GM10266 (cell line): Measurements from ENCODE around the gene AFF4.
"Not testable (repeated sequence)": the region's sequence is repeated elsewhere in the genome, so short reads cannot be mapped to it uniquely, and the experiment has no call there.

Source experiments
- DNase-seq: peaks from one replicate; pipeline ENCODE4 v3.0.0; 2012; ENCODE audit errors: extremely low spot score
- CTCF ChIP-seq: IDR thresholded peaks from 2 replicates; pipeline ENCODE4 v1.5.1; 2012; ENCODE audit warnings: mild to moderate bottlenecking, low read depth; ENCODE audit not compliant: control insufficient read depth, insufficient read depth; ENCODE audit errors: missing control alignments

AFF4 gene

GRCh38 chr5:132971483-132972435 is 8.3 kb upstream of the AFF4 start:
- no peak for DNase-seq
- no peak for TF ChIP-seq CTCF

GRCh38 chr5:132965120-132965519 is 1.7 kb upstream of the AFF4 start:
- DNase-seq = no peak
- TF ChIP-seq CTCF = no peak

- DNase-seq = peak; percentile 54
- no peak for TF ChIP-seq CTCF
Observed at GRCh38 chr5:132962429-132963021, 909 bp downstream of the AFF4 start.

GRCh38 chr5:132961887-132962286 is 1.5 kb downstream of the AFF4 start:
- no peak for DNase-seq
- TF ChIP-seq CTCF = no peak

GRCh38 chr5:132961123-132961815 is 2.2 kb downstream of the AFF4 start:
- DNase-seq = not testable (repeated sequence)

- not testable (repeated sequence) for DNase-seq
Observed at GRCh38 chr5:132956166-132956799, 7.2 kb downstream of the AFF4 start.

GRCh38 chr5:132953710-132954109 is 9.7 kb downstream of the AFF4 start:
- no peak for TF ChIP-seq CTCF
- DNase-seq = no peak

- DNase-seq = no peak
- no peak for TF ChIP-seq CTCF
Observed at GRCh38 chr5:132952829-132953228, 10.6 kb downstream of the AFF4 start.
